HepG2 (cell line): ENCODE measurements around the gene RUVBL2. TPM values are rescaled to one million over a fixed set of nuclear protein-coding genes. Genes with fewer than 3 reads are reported as not detected.
A peak's percentile ranks its signal among the peaks of the same experiment; 100 is the strongest.

Experiments used
- SKI ChIP-seq: fragments of 450-650 bp; IDR thresholded peaks from one replicate; pipeline ENCODE4 v1.6.1; 2018; ENCODE audit warnings: mild to moderate bottlenecking; ENCODE audit not compliant: partially characterized antibody
- SOX13 ChIP-seq, 3 experiments: fragments of 450-650 bp in 1 of 3; sonication (generic) in 1 of 3; formaldehyde crosslinking in 1 of 3; IDR thresholded peaks in 2 of 3; conservative IDR thresholded peaks in 1 of 3; 2 replicates each; pipeline versions ENCODE4 v1.5.0 to v1.6.1; 2016 to 2020; ENCODE audit warnings: antibody characterized with exemption in 1 of 3, mild to moderate bottlenecking in 1 of 3, missing compliant biosample characterization in 1 of 3, missing genetic modification reagents in 1 of 3, moderate library complexity in 1 of 3
- SOX6 ChIP-seq, 2 experiments: fragments of 450-650 bp in 1 of 2; sonication (generic) in 1 of 2; formaldehyde crosslinking in 1 of 2; IDR thresholded peaks; 2 replicates each; pipeline versions ENCODE4 v1.4.0 to v1.6.1; 2017 to 2020; ENCODE audit warnings: antibody characterized with exemption in 1 of 2, mild to moderate bottlenecking in 1 of 2, missing genetic modification reagents in 1 of 2
- ZNF230 ChIP-seq: sonication (generic); formaldehyde crosslinking; IDR thresholded peaks from 2 replicates; pipeline ENCODE4 v1.4.0; 2020; ENCODE audit warnings: mild to moderate bottlenecking, missing genetic modification reagents
- ZNF296 ChIP-seq: sonication (generic); formaldehyde crosslinking; conservative IDR thresholded peaks from 2 replicates; pipeline ENCODE4 v1.5.0; 2020; ENCODE audit warnings: mild to moderate bottlenecking, missing genetic modification reagents
- ZNF451 ChIP-seq: sonication (generic); formaldehyde crosslinking; IDR thresholded peaks from 2 replicates; pipeline ENCODE4 v1.5.0; 2020; ENCODE audit warnings: mild to moderate bottlenecking, missing genetic modification reagents
- ZNF549 ChIP-seq: sonication (generic); formaldehyde crosslinking; IDR thresholded peaks from 2 replicates; pipeline ENCODE4 v1.5.0; 2020; ENCODE audit warnings: missing genetic modification reagents
- ZNF772 ChIP-seq: sonication (generic); formaldehyde crosslinking; IDR thresholded peaks from 2 replicates; pipeline ENCODE4 v1.5.0; 2020; ENCODE audit warnings: mild to moderate bottlenecking, missing genetic modification reagents
- polyA plus RNA-seq, 8 experiments: library from polyadenylated mRNA; depleted of rRNA in 3 of 8; stranded (reverse) in 7 of 8; unstranded in 1 of 8; fragments of >200 nt; fragmentation: Illumina TruSeq in 4 of 8; extraction: Trizol in 4 of 8; gene quantifications; 2 replicates each; pipeline versions ENCODE4 v1.2.1 to v1.2.3, GENCODE V29; 2011 to 2016; ENCODE audit warnings: low read depth in 4 of 8, missing spikeins in 1 of 8, mixed read lengths in 1 of 8; ENCODE audit not compliant: insufficient read depth in 1 of 8
- total RNA-seq, 5 experiments: library from RNA; depleted of rRNA; stranded (reverse); fragments of >200 nt; fragmentation: Illumina TruSeq; extraction: Trizol; gene quantifications; 2 replicates each; pipeline ENCODE4 v1.2.3, GENCODE V29; 2016; ENCODE audit warnings: low read depth in 1 of 5
- TF ChIP-seq, protein P1 (sequence below): sonication (generic); formaldehyde crosslinking; IDR thresholded peaks from 2 replicates; pipeline ENCODE4 v1.4.0; 2020; ENCODE audit warnings: mild to moderate bottlenecking, missing genetic modification reagents
- TF ChIP-seq, protein P2 (sequence below): sonication (generic); formaldehyde crosslinking; IDR thresholded peaks from 2 replicates; pipeline ENCODE4 v1.4.0; 2020; ENCODE audit warnings: low read depth, mild to moderate bottlenecking, missing genetic modification reagents
- TF ChIP-seq, protein P3 (sequence below): IDR thresholded peaks from 2 replicates; pipeline ENCODE4 v1.4.0; 2020; ENCODE audit warnings: mild to moderate bottlenecking, missing genetic modification reagents

The RUVBL2 gene
- total and polyA plus RNA-seq, 2 of the 13 experiments (the other 11 are each of a cell fraction or from before 2014, with no cell fraction given): 120 to 122 TPM

DNA sequence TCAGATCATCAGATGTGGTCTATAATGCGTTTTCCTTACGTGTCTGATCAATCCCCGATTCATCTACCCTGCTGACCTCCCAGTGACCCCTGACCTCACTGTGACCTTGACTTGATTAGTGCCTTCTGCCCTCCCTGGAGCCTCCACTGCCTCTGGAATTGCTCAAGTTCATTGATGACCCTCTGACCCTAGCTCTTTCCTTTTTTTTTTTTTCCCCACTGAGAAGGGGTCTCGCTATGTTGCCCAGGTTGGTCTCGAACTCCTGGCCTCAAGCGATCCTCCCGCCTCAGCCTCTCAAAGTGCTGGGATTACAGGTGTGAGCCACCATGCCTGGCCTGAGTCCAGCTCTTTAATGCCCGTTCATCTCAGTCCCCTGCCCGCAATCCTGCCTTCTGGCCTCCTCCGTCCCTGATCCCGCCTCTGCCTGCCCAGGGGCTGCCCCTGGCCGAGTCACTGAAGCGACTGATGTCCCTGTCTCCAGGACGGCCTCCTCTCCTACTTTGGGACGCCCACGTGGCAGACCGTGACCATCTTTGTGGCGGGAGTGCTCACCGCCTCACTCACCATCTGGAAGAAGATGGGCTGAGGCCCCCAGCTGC lies 32.5 kb upstream of the RUVBL2 start (continued):
- TF ChIP-seq, protein P1, sequence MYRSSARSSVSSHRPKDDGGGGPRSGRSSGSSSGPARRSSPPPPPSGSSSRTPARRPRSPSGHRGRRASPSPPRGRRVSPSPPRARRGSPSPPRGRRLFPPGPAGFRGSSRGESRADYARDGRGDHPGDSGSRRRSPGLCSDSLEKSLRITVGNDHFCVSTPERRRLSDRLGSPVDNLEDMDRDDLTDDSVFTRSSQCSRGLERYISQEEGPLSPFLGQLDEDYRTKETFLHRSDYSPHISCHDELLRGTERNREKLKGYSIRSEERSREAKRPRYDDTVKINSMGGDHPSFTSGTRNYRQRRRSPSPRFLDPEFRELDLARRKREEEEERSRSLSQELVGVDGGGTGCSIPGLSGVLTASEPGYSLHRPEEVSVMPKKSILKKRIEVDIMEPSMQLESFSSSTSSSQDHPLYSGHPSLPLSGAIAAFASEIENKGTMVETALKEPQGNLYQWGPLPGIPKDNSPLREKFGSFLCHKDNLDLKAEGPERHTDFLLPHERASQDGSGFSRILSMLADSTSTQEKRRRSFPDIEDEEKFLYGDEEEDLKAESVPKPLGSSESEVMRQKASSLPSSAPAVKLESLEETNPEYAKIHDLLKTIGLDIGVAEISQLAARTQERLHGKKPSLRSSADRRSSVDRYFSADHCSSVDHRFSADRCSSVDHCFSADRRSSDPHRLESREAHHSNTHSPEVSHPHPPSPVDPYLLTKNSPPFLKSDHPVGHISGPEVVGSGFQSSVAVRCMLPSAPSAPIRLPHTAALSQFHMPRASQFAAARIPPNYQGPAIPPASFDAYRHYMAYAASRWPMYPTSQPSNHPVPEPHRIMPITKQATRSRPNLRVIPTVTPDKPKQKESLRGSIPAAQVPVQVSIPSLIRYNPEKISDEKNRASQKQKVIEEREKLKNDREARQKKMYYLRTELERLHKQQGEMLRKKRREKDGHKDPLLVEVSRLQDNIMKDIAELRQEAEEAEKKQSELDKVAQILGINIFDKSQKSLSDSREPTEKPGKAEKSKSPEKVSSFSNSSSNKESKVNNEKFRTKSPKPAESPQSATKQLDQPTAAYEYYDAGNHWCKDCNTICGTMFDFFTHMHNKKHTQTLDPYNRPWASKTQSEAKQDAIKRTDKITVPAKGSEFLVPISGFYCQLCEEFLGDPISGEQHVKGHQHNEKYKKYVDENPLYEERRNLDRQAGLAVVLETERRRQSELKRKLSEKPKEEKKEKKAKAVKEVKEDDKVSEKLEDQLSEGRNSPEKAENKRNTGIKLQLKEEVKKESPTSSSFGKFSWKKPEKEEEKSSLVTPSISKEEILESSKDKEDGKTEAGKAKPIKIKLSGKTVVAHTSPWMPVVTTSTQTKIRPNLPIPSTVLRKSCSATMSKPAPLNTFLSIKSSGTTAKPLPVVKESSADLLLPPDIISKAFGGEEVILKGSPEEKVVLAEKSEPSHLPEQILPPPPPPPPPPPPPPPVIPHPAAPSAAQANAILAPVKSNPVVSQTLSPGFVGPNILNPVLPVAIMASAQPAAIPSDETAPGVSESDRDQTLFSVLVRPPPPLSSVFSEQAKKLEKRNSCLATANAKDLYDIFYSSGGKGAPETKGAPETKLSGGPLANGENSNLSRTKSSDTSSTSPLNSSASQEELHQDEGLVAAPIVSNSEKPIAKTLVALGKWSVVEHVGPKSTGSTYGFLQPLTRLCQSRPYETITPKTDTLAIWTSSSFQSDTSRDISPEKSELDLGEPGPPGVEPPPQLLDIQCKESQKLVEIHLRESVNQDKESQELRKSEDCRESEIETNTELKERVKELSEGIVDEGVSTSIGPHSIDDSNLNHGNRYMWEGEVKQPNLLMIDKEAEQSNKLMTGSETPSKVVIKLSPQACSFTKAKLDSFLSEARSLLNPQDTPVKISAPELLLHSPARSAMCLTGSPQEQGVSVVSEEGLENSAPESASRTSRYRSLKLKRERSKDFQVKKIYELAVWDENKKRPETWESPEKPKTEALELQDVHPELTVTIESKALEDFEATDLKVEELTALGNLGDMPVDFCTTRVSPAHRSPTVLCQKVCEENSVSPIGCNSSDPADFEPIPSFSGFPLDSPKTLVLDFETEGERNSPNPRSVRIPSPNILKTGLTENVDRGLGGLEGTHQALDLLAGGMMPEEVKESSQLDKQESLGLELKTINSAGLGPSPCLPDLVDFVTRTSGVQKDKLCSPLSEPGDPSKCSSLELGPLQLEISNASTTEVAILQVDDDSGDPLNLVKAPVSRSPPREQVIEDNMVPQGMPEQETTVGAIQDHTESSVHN: no peak
- TF ChIP-seq ZNF296: no peak
- TF ChIP-seq SOX6 (IDR thresholded peaks at IDR 0.05): no peak
- TF ChIP-seq SOX6 (CRISPR knock-in tag; IDR thresholded peaks at IDR 0.05): no peak
- no peak for TF ChIP-seq ZNF230
- TF ChIP-seq, protein P2, sequence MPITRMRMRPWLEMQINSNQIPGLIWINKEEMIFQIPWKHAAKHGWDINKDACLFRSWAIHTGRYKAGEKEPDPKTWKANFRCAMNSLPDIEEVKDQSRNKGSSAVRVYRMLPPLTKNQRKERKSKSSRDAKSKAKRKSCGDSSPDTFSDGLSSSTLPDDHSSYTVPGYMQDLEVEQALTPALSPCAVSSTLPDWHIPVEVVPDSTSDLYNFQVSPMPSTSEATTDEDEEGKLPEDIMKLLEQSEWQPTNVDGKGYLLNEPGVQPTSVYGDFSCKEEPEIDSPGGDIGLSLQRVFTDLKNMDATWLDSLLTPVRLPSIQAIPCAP (CRISPR knock-in tag): no peak
- no peak for TF ChIP-seq ZNF451 (CRISPR knock-in tag)
- no peak for TF ChIP-seq ZNF772 (CRISPR knock-in tag)
- TF ChIP-seq ZNF549 (CRISPR knock-in tag): no peak
- TF ChIP-seq SOX13 (IDR thresholded peaks at IDR 0.05): no peak
- TF ChIP-seq SOX13 (CRISPR knock-in tag; conservative IDR thresholded peaks at IDR 0.05 in 1 of 2, IDR thresholded peaks at IDR 0.05 in 1 of 2): no peak
- TF ChIP-seq, protein P3, sequence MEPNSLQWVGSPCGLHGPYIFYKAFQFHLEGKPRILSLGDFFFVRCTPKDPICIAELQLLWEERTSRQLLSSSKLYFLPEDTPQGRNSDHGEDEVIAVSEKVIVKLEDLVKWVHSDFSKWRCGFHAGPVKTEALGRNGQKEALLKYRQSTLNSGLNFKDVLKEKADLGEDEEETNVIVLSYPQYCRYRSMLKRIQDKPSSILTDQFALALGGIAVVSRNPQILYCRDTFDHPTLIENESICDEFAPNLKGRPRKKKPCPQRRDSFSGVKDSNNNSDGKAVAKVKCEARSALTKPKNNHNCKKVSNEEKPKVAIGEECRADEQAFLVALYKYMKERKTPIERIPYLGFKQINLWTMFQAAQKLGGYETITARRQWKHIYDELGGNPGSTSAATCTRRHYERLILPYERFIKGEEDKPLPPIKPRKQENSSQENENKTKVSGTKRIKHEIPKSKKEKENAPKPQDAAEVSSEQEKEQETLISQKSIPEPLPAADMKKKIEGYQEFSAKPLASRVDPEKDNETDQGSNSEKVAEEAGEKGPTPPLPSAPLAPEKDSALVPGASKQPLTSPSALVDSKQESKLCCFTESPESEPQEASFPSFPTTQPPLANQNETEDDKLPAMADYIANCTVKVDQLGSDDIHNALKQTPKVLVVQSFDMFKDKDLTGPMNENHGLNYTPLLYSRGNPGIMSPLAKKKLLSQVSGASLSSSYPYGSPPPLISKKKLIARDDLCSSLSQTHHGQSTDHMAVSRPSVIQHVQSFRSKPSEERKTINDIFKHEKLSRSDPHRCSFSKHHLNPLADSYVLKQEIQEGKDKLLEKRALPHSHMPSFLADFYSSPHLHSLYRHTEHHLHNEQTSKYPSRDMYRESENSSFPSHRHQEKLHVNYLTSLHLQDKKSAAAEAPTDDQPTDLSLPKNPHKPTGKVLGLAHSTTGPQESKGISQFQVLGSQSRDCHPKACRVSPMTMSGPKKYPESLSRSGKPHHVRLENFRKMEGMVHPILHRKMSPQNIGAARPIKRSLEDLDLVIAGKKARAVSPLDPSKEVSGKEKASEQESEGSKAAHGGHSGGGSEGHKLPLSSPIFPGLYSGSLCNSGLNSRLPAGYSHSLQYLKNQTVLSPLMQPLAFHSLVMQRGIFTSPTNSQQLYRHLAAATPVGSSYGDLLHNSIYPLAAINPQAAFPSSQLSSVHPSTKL: peak; percentile 19; the same call in 1 of the 2 replicates
- peak; percentile 19 for TF ChIP-seq SKI
